ENCODE data around the gene RANBP9.

Gene RANBP9

DNA sequence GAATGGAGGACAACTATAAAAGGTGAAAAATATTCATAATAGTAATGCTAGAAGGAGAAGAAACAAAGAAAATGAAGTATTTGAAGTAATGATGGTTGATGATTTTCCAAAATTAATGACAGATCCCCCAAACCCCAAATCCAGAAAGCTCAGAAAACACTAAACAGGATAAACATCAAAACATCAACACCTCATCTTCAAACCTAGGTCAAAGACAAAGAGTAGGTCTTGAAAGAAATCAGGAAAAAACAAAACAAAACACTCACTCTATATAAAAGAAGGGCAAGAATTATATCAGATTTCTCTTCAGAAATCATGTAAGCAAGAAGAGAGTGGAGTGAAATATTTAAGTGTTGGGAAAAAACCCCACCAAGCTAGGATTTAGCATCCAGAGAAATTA is 38.7 kb downstream of the RANBP9 start:
- H3K9ac ChIP-seq (ENCODE audit: insufficient read length, low read depth), result no peak overlapping the region
- DNase-seq (ENCODE audit: low read depth, low spot score), result no peak
- no peak overlapping the region for H3K4me3 ChIP-seq (ENCODE audit: insufficient read length, low read depth)
- TF ChIP-seq ZNF274 (IDR thresholded peaks at IDR 0.05; ENCODE audit: low read depth, low read length) (no peak), SUZ12 (IDR thresholded peaks at IDR 0.05; ENCODE audit: extremely low read depth, insufficient read depth, insufficient read length) (no peak), YY1 (IDR thresholded peaks at IDR 0.05; ENCODE audit: insufficient read depth, insufficient read length) (no peak)
- H3K36me3 ChIP-seq (ENCODE audit: insufficient read depth, insufficient read length, low read length), result no peaks in the 10 kb centered on the region
- H3K4me1 ChIP-seq (ENCODE audit: insufficient read depth, insufficient read length), result no peaks in the 10 kb centered on the region
- H3K27me3 ChIP-seq (ENCODE audit: insufficient read depth, insufficient read length), result no peaks in the 10 kb centered on the region
- peaks cover 14% of the 10 kb centered on the region; the same call in 1 of the 2 replicates for H3K9me3 ChIP-seq (ENCODE audit: insufficient read depth, low read length)

DNA sequence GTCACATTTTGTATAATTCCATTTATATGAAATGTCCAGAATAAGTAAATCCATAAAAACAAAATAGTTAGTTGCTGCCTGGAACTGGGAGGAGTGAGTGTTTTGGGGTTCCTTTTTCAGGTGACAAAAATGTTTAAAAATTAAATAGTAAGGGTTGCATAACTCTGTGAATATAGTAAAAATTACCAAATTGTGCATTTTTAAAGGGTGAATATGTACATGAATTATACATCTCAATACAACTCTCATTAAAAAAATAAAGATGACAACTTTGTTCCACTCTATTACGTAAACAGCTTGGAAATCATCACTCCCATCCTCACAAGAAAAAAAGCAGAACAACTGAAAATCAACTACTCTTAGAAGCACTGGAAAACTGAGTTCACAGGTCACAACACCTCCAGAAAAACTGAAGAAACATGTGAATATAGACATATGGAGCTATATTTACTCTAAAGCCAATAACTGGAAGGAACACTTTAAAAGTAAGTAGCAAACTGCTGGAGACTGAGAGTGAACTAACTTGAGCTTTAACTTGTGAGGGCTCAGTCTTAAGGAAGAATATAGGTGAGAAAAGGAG is 40.0 kb downstream of the RANBP9 start:
- Histone ChIP-seq H3K4me3 (ENCODE audit: insufficient read length, low read depth) (no peak overlapping the region), H3K9ac (ENCODE audit: insufficient read length, low read depth) (no peak overlapping the region), H3K9me3 (ENCODE audit: insufficient read depth, low read length) (0 out of 2 replicates have a peak, but pooled peaks cover 7% of the 10 kb centered on the region), H3K27me3 (ENCODE audit: insufficient read depth, insufficient read length) (no peaks in the 10 kb centered on the region), H3K36me3 (ENCODE audit: insufficient read depth, insufficient read length, low read length) (no peaks in the 10 kb centered on the region), H3K4me1 (ENCODE audit: insufficient read depth, insufficient read length) (no peaks in the 10 kb centered on the region)
- TF ChIP-seq ZNF274 (IDR thresholded peaks at IDR 0.05; ENCODE audit: low read depth, low read length), result no peak
- no peak for TF ChIP-seq YY1 (IDR thresholded peaks at IDR 0.05; ENCODE audit: insufficient read depth, insufficient read length)
- TF ChIP-seq SUZ12 (IDR thresholded peaks at IDR 0.05; ENCODE audit: extremely low read depth, insufficient read depth, insufficient read length), result no peak
- no peak for DNase-seq (ENCODE audit: low read depth, low spot score)

DNA sequence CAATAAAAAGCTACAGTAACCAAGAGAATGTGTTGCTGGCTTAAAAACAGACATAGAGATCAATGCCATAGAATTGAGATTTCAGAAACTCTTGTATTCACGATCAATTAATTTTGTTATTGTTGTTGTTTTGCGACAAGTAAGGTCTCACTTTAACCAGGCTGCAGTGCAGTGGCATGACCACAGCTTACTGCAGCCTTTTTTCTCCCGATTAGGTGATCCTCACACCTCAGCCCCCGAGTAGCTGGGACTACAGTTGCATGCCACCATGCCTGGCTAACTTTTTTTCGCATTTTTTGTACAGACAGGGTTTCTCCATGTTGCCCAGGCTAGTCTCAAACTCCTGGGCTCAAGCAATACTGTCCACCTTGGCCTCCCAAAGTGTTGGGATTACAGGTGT is 42.2 kb downstream of the RANBP9 start:
- TF ChIP-seq ZNF274 (IDR thresholded peaks at IDR 0.05; ENCODE audit: low read depth, low read length), result no peak
- TF ChIP-seq YY1 (IDR thresholded peaks at IDR 0.05; ENCODE audit: insufficient read depth, insufficient read length), result no peak
- no peak for TF ChIP-seq SUZ12 (IDR thresholded peaks at IDR 0.05; ENCODE audit: extremely low read depth, insufficient read depth, insufficient read length)
- Histone ChIP-seq H3K9ac (ENCODE audit: insufficient read length, low read depth) (no peak overlapping the region), H3K4me3 (ENCODE audit: insufficient read length, low read depth) (no peak overlapping the region), H3K36me3 (ENCODE audit: insufficient read depth, insufficient read length, low read length) (no peaks in the 10 kb centered on the region), H3K9me3 (ENCODE audit: insufficient read depth, low read length) (0 out of 2 replicates have a peak, but pooled peaks cover 7% of the 10 kb centered on the region), H3K4me1 (ENCODE audit: insufficient read depth, insufficient read length) (no peaks in the 10 kb centered on the region), H3K27me3 (ENCODE audit: insufficient read depth, insufficient read length) (no peaks in the 10 kb centered on the region)
- DNase-seq (ENCODE audit: low read depth, low spot score), result no peak

DNA sequence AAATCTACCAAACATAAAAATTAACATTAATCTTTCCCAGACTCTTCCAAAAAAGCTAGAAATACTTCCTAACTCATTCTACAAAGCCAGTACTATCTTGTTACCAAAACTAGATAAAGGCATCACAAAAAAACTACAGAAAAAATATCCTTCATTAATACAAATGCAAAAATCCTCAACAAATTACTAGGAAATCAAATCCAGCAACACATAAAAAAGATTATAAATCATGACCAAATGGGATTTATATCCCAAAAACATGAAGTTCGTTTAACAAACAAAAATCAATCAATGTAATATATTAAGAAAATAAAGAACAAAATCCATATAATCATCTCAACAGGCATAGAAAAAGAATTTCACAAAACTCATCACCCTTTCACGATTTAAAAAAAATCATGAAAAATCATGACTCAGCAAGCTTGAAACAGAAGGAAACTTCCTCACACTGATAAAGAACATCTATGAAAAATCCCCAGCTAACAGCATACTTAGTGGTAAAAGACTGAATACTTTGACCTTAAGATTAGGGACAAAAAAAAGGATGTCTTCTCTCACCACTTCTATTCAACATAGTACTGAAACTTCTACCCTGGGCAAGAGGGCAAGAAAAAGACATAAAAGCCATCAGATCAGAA is 43.2 kb downstream of the RANBP9 start:
- TF ChIP-seq ZNF274 (IDR thresholded peaks at IDR 0.05; ENCODE audit: low read depth, low read length) (no peak), YY1 (IDR thresholded peaks at IDR 0.05; ENCODE audit: insufficient read depth, insufficient read length) (no peak), SUZ12 (IDR thresholded peaks at IDR 0.05; ENCODE audit: extremely low read depth, insufficient read depth, insufficient read length) (no peak)
- H3K9me3 ChIP-seq (ENCODE audit: insufficient read depth, low read length), result 0 out of 2 replicates have a peak, but pooled peaks cover 7% of the 10 kb centered on the region
- H3K36me3 ChIP-seq (ENCODE audit: insufficient read depth, insufficient read length, low read length), result no peaks in the 10 kb centered on the region
- no peak overlapping the region for H3K9ac ChIP-seq (ENCODE audit: insufficient read length, low read depth)
- H3K27me3 ChIP-seq (ENCODE audit: insufficient read depth, insufficient read length), result no peaks in the 10 kb centered on the region
- no peak for DNase-seq (ENCODE audit: low read depth, low spot score)
- no peaks in the 10 kb centered on the region for H3K4me1 ChIP-seq (ENCODE audit: insufficient read depth, insufficient read length)
- no peak overlapping the region for H3K4me3 ChIP-seq (ENCODE audit: insufficient read length, low read depth)

DNA sequence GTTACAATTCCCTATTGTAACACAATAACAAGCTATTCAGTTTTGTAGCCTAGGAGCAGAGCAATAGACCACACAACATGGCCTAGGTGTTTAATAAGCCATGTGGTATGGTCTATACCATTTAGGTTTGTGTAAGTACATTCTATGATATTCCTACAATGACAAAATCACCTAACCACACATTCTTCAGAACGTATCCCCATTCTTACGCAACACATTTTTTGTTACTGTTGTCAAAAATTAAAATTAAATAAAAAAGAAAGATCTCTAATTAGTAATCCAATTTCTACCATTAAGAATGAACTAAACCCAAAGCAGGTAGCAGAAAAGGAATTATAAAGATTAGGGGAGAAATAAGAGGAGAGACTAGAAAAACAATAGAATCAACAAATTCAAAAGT is 44.0 kb downstream of the RANBP9 start:
- 0 out of 2 replicates have a peak, but pooled peaks cover 7% of the 10 kb centered on the region for H3K9me3 ChIP-seq (ENCODE audit: insufficient read depth, low read length)
- H3K4me1 ChIP-seq (ENCODE audit: insufficient read depth, insufficient read length), result no peaks in the 10 kb centered on the region
- TF ChIP-seq YY1 (IDR thresholded peaks at IDR 0.05; ENCODE audit: insufficient read depth, insufficient read length) (no peak), ZNF274 (IDR thresholded peaks at IDR 0.05; ENCODE audit: low read depth, low read length) (no peak), SUZ12 (IDR thresholded peaks at IDR 0.05; ENCODE audit: extremely low read depth, insufficient read depth, insufficient read length) (no peak)
- H3K4me3 ChIP-seq (ENCODE audit: insufficient read length, low read depth), result no peak overlapping the region
- no peaks in the 10 kb centered on the region for H3K27me3 ChIP-seq (ENCODE audit: insufficient read depth, insufficient read length)
- no peak for DNase-seq (ENCODE audit: low read depth, low spot score)
- H3K9ac ChIP-seq (ENCODE audit: insufficient read length, low read depth), result no peak overlapping the region
- no peaks in the 10 kb centered on the region for H3K36me3 ChIP-seq (ENCODE audit: insufficient read depth, insufficient read length, low read length)

DNA sequence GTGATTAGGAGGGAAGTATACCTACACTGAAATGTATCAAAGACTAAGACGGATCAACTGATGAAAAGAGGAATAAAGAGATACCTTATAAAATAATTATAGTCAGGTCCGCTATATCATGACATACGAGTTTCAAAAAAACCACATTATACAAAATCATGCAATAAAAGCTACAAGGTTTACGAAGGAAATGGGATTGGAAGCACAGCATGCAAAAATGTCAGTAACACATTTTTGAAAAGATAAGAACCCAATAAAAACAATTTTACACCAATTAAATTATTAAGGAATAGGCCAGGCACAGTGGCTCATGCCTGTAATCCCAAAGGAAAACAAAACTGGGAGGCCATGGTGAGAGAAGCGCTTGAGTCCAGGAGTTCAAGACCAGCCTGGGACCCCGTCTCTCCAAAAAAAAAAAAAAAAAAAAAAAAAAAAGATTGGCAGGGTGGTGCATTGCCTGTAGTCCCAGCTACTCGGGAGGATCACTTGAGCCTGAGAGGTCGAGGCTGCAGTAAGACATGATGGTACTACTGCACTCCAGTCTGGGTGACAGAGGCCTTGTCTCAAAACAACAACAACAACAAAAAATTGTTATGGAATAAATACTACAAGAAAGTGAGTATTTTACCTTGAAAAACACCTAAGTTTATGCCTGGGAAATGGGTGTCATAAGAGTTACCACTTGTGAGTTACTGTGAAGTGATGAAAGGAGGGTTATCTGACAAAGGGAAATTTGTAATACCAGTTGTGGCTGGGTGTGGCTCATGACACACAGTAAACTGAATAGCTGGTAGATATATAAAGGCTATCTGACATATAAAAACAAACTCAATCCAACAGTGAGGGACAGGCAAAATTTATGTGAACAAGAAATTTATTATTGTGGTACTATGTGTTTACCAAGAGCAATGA is 45.2 kb downstream of the RANBP9 start:
- Histone ChIP-seq H3K36me3 (ENCODE audit: insufficient read depth, insufficient read length, low read length) (no peaks in the 10 kb centered on the region), H3K27me3 (ENCODE audit: insufficient read depth, insufficient read length) (no peaks in the 10 kb centered on the region), H3K9ac (ENCODE audit: insufficient read length, low read depth) (no peak overlapping the region), H3K4me1 (ENCODE audit: insufficient read depth, insufficient read length) (no peaks in the 10 kb centered on the region), H3K9me3 (ENCODE audit: insufficient read depth, low read length) (0 out of 2 replicates have a peak, but pooled peaks cover 7% of the 10 kb centered on the region), H3K4me3 (ENCODE audit: insufficient read length, low read depth) (no peak overlapping the region)
- TF ChIP-seq YY1 (IDR thresholded peaks at IDR 0.05; ENCODE audit: insufficient read depth, insufficient read length) (no peak), SUZ12 (IDR thresholded peaks at IDR 0.05; ENCODE audit: extremely low read depth, insufficient read depth, insufficient read length) (no peak), ZNF274 (IDR thresholded peaks at IDR 0.05; ENCODE audit: low read depth, low read length) (no peak)
- DNase-seq (ENCODE audit: low read depth, low spot score), result no peak
